Fibroblast of lung (primary cell): ENCODE data around the gene DCBLD2. TPM values are rescaled to one million over a fixed set of nuclear protein-coding genes. Genes with fewer than 3 reads are reported as not detected.

Experiments
- DNase-seq, 2 donors: peaks; one replicate each; pipeline versions ENCODE4 v3.0.0 to v3.0.0-alpha.2; 2010; ENCODE audit warnings: low read depth in 2 of 2
- H2AFZ ChIP-seq: 2 replicates; pipeline ENCODE4 v1.5.1; 2012; ENCODE audit warnings: low read length, control low read depth, inconsistent platforms
- H3K27ac ChIP-seq: 2 replicates; pipeline ENCODE4 v1.5.1; 2011; ENCODE audit warnings: low read length, control low read depth; ENCODE audit not compliant: insufficient read depth
- H3K27me3 ChIP-seq: 2 replicates; pipeline ENCODE4 v1.5.1; 2011; ENCODE audit warnings: mild to moderate bottlenecking, low read length; ENCODE audit not compliant: control insufficient read depth, insufficient read depth
- H3K36me3 ChIP-seq: 2 replicates; pipeline ENCODE4 v1.5.1; 2011; ENCODE audit warnings: low read length; ENCODE audit not compliant: control insufficient read depth, insufficient read depth
- H3K4me1 ChIP-seq: 2 replicates; pipeline ENCODE4 v1.5.1; 2011; ENCODE audit warnings: low read length; ENCODE audit not compliant: control insufficient read depth, insufficient read depth; ENCODE audit errors: extremely low read depth
- H3K4me2 ChIP-seq: 2 replicates; pipeline ENCODE4 v1.5.1; 2011; ENCODE audit warnings: low read length, control low read depth; ENCODE audit not compliant: insufficient read depth; ENCODE audit errors: extremely low read depth
- H3K4me3 ChIP-seq, 4 experiments: fragments of 200-600 bp in 1 of 4; sonication (generic) in 1 of 4; replicated peaks in 1 of 4; 2 replicates each; pipeline ENCODE4 v1.5.1; 2011 to 2016; ENCODE audit warnings: low read length in 4 of 4, low read depth in 3 of 4, mild to moderate bottlenecking in 3 of 4, control low read depth in 2 of 4, inconsistent platforms in 1 of 4, mixed read lengths in 1 of 4; ENCODE audit not compliant: insufficient read depth in 1 of 4; ENCODE audit errors: control extremely low read depth in 1 of 4
- H3K79me2 ChIP-seq: 2 replicates; pipeline ENCODE4 v1.5.1; 2012; ENCODE audit warnings: mild to moderate bottlenecking, low read length, inconsistent platforms; ENCODE audit not compliant: control insufficient read depth, insufficient read depth
- H3K9ac ChIP-seq: 2 replicates; pipeline ENCODE4 v1.5.1; 2011; ENCODE audit warnings: mild to moderate bottlenecking, low read length, control low read depth; ENCODE audit not compliant: insufficient read depth
- H3K9me3 ChIP-seq: 2 replicates; pipeline ENCODE4 v1.5.1; 2012; ENCODE audit warnings: low read depth, low read length; ENCODE audit not compliant: control insufficient read depth, insufficient read depth
- H4K20me1 ChIP-seq: 2 replicates; pipeline ENCODE4 v1.5.1; 2011; ENCODE audit warnings: low read length; ENCODE audit not compliant: control insufficient read depth, insufficient read depth; ENCODE audit errors: extremely low read depth
- EZH2 ChIP-seq: IDR thresholded peaks from 2 replicates; pipeline ENCODE4 v1.5.1; 2012; ENCODE audit warnings: low read length, control low read depth, mild to moderate bottlenecking; ENCODE audit errors: missing control alignments
- polyA plus RNA-seq, 2 donors: library from polyadenylated mRNA; depleted of rRNA in 1 of 2; stranded (reverse) in 1 of 2; unstranded in 1 of 2; fragments of >200 nt; gene quantifications; 2 replicates each; pipeline ENCODE4 v1.2.1, GENCODE V29; 2011 to 2012; ENCODE audit warnings: missing spikeins in 1 of 2
- total RNA-seq: library from RNA; depleted of rRNA; stranded (reverse); fragments of >200 nt; gene quantifications from 2 replicates; pipeline ENCODE4 v1.2.1, GENCODE V29; 2014
- TF ChIP-seq, protein P1 (sequence below), 2 donors: IDR thresholded peaks in 1 of 2; conservative IDR thresholded peaks in 1 of 2; 1 replicate in 1 of 2; 2 replicates in 1 of 2; pipeline ENCODE4 v1.5.1; 2011 to 2012; ENCODE audit warnings: low read length in 2 of 2, control low read depth in 1 of 2, inconsistent platforms in 1 of 2, low read depth in 1 of 2, mild to moderate bottlenecking in 1 of 2

The DCBLD2 gene
- total and polyA plus RNA-seq, 2 donors (not counting 1 experiment from before 2014, with no cell fraction given): 98.1 to 195 TPM

- Histone ChIP-seq H3K9ac (no peak overlapping the region), H2AFZ (no peak overlapping the region), H3K27ac (no peak overlapping the region), H3K4me3 (no peak overlapping the region), H3K36me3 (no peaks in the 10 kb centered on the region), H3K4me2 (no peak overlapping the region), H3K27me3 (no peaks in the 10 kb centered on the region), H3K4me1 (peaks cover 12% of the 10 kb centered on the region), H3K9me3 (no peaks in the 10 kb centered on the region), H3K79me2 (no peaks in the 10 kb centered on the region), H4K20me1 (no peaks in the 10 kb centered on the region)
- peak in 1 of 2 donors; percentile 79 for DNase-seq
- TF ChIP-seq EZH2: no peak
- TF ChIP-seq, protein P1, sequence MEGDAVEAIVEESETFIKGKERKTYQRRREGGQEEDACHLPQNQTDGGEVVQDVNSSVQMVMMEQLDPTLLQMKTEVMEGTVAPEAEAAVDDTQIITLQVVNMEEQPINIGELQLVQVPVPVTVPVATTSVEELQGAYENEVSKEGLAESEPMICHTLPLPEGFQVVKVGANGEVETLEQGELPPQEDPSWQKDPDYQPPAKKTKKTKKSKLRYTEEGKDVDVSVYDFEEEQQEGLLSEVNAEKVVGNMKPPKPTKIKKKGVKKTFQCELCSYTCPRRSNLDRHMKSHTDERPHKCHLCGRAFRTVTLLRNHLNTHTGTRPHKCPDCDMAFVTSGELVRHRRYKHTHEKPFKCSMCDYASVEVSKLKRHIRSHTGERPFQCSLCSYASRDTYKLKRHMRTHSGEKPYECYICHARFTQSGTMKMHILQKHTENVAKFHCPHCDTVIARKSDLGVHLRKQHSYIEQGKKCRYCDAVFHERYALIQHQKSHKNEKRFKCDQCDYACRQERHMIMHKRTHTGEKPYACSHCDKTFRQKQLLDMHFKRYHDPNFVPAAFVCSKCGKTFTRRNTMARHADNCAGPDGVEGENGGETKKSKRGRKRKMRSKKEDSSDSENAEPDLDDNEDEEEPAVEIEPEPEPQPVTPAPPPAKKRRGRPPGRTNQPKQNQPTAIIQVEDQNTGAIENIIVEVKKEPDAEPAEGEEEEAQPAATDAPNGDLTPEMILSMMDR (conservative IDR thresholded peaks at IDR 0.05 in 1 of 2, IDR thresholded peaks at IDR 0.05 in 1 of 2; ENCODE audit: low read depth in 1 of 2, low read length in 2 of 2): no peak
Observed at GRCh38 chr3:98780343-98780742, 121.2 kb downstream of the DCBLD2 start.

- Histone ChIP-seq H3K9me3 (no peaks in the 10 kb centered on the region), H2AFZ (no peak overlapping the region), H3K36me3 (no peaks in the 10 kb centered on the region), H4K20me1 (no peaks in the 10 kb centered on the region), H3K79me2 (no peaks in the 10 kb centered on the region), H3K4me1 (peaks cover 10% of the 10 kb centered on the region), H3K4me2 (no peak overlapping the region), H3K27ac (no peak overlapping the region), H3K27me3 (no peaks in the 10 kb centered on the region), H3K4me3 (no peak overlapping the region), H3K9ac (no peak overlapping the region)
- TF ChIP-seq, protein P1 (conservative IDR thresholded peaks at IDR 0.05 in 1 of 2, IDR thresholded peaks at IDR 0.05 in 1 of 2; ENCODE audit: low read depth in 1 of 2, low read length in 2 of 2): no peak
- TF ChIP-seq EZH2: no peak
- DNase-seq: peak in 1 of 2 donors; percentile 89
Observed at GRCh38 chr3:98779541-98780335, 121.8 kb downstream of the DCBLD2 start.

DNA sequence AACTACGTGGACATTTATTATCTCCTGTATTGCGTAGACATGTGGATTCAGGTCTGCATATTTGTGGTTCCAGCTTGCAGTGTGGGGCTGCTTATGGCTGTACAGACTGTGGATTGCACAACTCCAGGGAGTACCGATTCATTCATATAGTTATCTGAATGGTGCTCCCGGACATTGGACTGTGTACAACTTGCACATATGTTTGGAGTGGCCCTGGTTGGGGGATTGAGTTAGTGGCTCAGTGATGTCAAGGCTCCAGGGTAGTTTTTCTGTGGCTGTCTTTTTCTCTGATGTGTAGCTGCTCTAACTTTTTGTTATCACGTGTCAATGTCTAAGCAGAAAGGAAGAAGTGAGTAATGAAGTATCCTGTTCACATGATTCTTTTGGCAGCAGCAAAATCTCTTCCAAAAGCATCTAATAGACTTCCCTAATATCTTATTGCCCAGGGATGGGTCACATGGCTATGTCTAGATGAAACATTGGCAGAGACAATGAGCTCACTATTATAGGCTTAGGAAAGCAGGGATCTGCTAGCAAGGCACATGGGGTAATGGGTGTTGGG lies 122.6 kb downstream of the DCBLD2 start:
- H2AFZ ChIP-seq: no peak overlapping the region
- peaks cover 5% of the 10 kb centered on the region for H3K4me1 ChIP-seq
- DNase-seq: peak; percentile 93 to 98
- no peak overlapping the region for H3K9ac ChIP-seq
- no peaks in the 10 kb centered on the region for H3K79me2 ChIP-seq
- no peaks in the 10 kb centered on the region for H3K36me3 ChIP-seq
- TF ChIP-seq, protein P1 (conservative IDR thresholded peaks at IDR 0.05 in 1 of 2, IDR thresholded peaks at IDR 0.05 in 1 of 2; ENCODE audit: low read depth in 1 of 2, low read length in 2 of 2): no peak
- TF ChIP-seq EZH2: no peak
- H3K9me3 ChIP-seq: no peaks in the 10 kb centered on the region
- no peaks in the 10 kb centered on the region for H4K20me1 ChIP-seq
- no peak overlapping the region for H3K27ac ChIP-seq
- peak overlapping the region; percentile 13 for H3K4me2 ChIP-seq
- no peak overlapping the region for H3K4me3 ChIP-seq
- no peaks in the 10 kb centered on the region for H3K27me3 ChIP-seq
